Measurements from ENCODE around the gene KRTAP5-4.
"Not testable (repeated sequence)": the region's sequence is repeated elsewhere in the genome, so short reads cannot be mapped to it uniquely, and the experiment has no call there.

Gene KRTAP5-4

GRCh38 chr11:1595994-1596575, 25.9 kb downstream of the KRTAP5-4 start:
- not testable (repeated sequence) for DNase-seq (ENCODE audit: insufficient read length, low spot score)

GRCh38 chr11:1592628-1593027, 29.3 kb downstream of the KRTAP5-4 start:
- FAIRE-seq: no peak
- TF ChIP-seq CTCF (IDR thresholded peaks at IDR 0.05; ENCODE audit: insufficient read depth, missing control alignments): no peak
- no peak for DNase-seq (ENCODE audit: insufficient read length, low spot score)

More at GRCh38 chr11:1595994-1596575, 25.9 kb downstream of the KRTAP5-4 start:
- not testable (repeated sequence) for FAIRE-seq
- TF ChIP-seq CTCF (IDR thresholded peaks at IDR 0.05; ENCODE audit: insufficient read depth, missing control alignments): peak; percentile 1

GRCh38 chr11:1589996-1590395, 31.9 kb downstream of the KRTAP5-4 start:
- no peak for DNase-seq (ENCODE audit: insufficient read length, low spot score)
- TF ChIP-seq CTCF (IDR thresholded peaks at IDR 0.05; ENCODE audit: insufficient read depth, missing control alignments): no peak
- FAIRE-seq: no peak

GRCh38 chr11:1589191-1589963, 32.6 kb downstream of the KRTAP5-4 start:
- DNase-seq (ENCODE audit: insufficient read length, low spot score); FAIRE-seq: not testable (repeated sequence)

GRCh38 chr11:1586699-1587098, 35.2 kb downstream of the KRTAP5-4 start:
- DNase-seq (ENCODE audit: insufficient read length, low spot score) (no peak), FAIRE-seq (no peak)
- TF ChIP-seq CTCF (IDR thresholded peaks at IDR 0.05; ENCODE audit: insufficient read depth, missing control alignments): no peak

GRCh38 chr11:1584661-1585370, 37.1 kb downstream of the KRTAP5-4 start, which contains the start of gene KRTAP5-1:
KRTAP5-1 (minus strand) TSS chr11:1585283; CDS start chr11:1585249, 34 bp downstream.
- FAIRE-seq: not testable (repeated sequence)

GRCh38 chr11:1582909-1583308, 39.0 kb downstream of the KRTAP5-4 start:
- DNase-seq (ENCODE audit: insufficient read length, low spot score); FAIRE-seq: not testable (repeated sequence)

More at GRCh38 chr11:1584661-1585370, 37.1 kb downstream of the KRTAP5-4 start, which contains the start of gene KRTAP5-1:
- DNase-seq (ENCODE audit: insufficient read length, low spot score): not testable (repeated sequence)

GRCh38 chr11:1581976-1582375, 40.0 kb downstream of the KRTAP5-4 start:
- FAIRE-seq (no peak), DNase-seq (ENCODE audit: insufficient read length, low spot score) (no peak)
- TF ChIP-seq CTCF (IDR thresholded peaks at IDR 0.05; ENCODE audit: insufficient read depth, missing control alignments): no peak
